Nephron (organoid): ENCODE measurements around the gene FEV.

Experiments
- H3K27ac Mint-ChIP-seq, 3 experiments: 2 replicates each; pipeline ENCODE4 v1.8.0; 2020; ENCODE audit warnings: mixed read lengths in 3 of 3, mild to moderate bottlenecking in 2 of 3, moderate library complexity in 1 of 3
- H3K27me3 Mint-ChIP-seq: 2 replicates; pipeline ENCODE4 v1.8.0; 2021; ENCODE audit warnings: low read depth, mild to moderate bottlenecking, moderate library complexity, mixed read lengths
- H3K36me3 Mint-ChIP-seq: 2 replicates; pipeline ENCODE4 v1.8.0; 2020; ENCODE audit warnings: low read depth, mixed read lengths
- H3K4me1 Mint-ChIP-seq: 2 replicates; pipeline ENCODE4 v1.8.0; 2020; ENCODE audit warnings: mixed read lengths
- H3K4me3 Mint-ChIP-seq, 3 experiments: 2 replicates each; pipeline ENCODE4 v1.8.0; 2020; ENCODE audit warnings: mild to moderate bottlenecking in 3 of 3, mixed read lengths in 3 of 3, moderate library complexity in 2 of 3
- H3K9me3 Mint-ChIP-seq: 2 replicates; pipeline ENCODE4 v1.8.0; 2020; ENCODE audit warnings: mixed read lengths
- TF ChIP-seq, protein P1 (sequence below), 3 experiments: fragments of 200-600 bp; sonication (generic); IDR thresholded peaks; one replicate each; pipeline ENCODE4 v1.5.0; 2021; ENCODE audit warnings: antibody characterized with exemption in 3 of 3; ENCODE audit not compliant: unreplicated experiment in 3 of 3

FEV gene

DNA sequence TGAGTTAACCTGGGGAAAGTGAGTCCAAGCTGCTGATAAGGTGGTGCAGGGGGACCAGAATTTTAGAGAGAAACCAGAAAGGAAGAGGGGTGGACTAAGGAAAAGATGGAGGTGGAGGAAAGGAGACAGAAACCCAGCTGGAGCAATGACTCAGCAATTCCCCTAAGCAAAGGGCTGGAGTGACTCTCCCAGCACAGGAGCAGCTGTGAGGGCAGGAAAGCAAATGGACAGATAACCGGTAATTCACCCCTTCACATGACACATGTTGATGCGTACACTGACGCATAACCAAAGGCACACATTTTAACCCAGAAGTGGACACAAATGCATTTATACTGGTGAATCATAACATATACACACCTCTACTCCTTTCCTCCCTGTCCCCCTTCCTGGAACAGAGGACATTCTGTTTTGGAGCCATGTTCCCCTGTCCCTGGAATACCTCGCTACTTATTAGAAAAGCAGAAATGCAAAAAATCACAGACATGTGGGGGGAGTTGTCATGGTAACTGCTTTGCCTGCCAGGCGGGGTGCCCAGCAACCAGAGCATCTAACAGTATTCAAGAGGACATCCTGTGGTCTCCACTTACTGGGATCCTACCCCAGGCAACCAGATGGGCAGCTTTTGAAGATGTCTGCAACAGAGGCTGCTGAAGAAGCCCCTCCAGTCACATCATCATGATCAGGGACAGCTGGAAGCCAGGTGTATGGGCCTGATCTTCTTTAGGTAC is 20.8 kb downstream of the FEV start:
- Mint-ChIP-seq H3K36me3 (no peaks in the 10 kb centered on the region), H3K27me3 (peaks cover 86% of the 10 kb centered on the region), H3K4me3 (peak overlapping the region; percentile 78 to 82 (median 81)), H3K9me3 (no peaks in the 10 kb centered on the region), H3K4me1 (peaks cover 29% of the 10 kb centered on the region), H3K27ac (peak overlapping the region in 1 of 3 experiments; percentile 62)
- TF ChIP-seq, protein P1, sequence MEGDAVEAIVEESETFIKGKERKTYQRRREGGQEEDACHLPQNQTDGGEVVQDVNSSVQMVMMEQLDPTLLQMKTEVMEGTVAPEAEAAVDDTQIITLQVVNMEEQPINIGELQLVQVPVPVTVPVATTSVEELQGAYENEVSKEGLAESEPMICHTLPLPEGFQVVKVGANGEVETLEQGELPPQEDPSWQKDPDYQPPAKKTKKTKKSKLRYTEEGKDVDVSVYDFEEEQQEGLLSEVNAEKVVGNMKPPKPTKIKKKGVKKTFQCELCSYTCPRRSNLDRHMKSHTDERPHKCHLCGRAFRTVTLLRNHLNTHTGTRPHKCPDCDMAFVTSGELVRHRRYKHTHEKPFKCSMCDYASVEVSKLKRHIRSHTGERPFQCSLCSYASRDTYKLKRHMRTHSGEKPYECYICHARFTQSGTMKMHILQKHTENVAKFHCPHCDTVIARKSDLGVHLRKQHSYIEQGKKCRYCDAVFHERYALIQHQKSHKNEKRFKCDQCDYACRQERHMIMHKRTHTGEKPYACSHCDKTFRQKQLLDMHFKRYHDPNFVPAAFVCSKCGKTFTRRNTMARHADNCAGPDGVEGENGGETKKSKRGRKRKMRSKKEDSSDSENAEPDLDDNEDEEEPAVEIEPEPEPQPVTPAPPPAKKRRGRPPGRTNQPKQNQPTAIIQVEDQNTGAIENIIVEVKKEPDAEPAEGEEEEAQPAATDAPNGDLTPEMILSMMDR (IDR thresholded peaks at IDR 0.05; ENCODE audit: unreplicated experiment in 3 of 3) = no peak

DNA sequence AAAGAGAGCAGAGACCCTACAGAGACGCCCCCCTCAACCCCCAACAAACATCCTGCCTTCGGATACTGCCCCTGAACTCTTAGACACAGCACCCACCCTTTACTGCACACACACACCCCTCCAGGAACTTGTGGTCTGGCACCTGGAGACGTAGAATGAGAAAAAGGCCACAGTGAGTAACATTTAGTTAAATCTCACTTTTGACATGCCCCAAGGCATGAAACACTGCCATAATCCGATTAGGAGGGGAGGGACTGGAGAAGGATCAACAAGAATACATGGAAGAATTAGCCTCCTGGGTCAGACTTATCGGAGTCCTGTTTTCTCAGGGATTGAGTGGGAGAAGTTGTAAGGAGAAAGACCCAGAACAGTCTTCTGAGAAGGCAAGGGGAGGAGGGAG is 21.4 kb downstream of the FEV start:
- Mint-ChIP-seq H3K36me3 (no peaks in the 10 kb centered on the region), H3K4me1 (peaks cover 33% of the 10 kb centered on the region), H3K9me3 (no peaks in the 10 kb centered on the region), H3K27ac (peak overlapping the region in 2 of 3 experiments; percentile 40 to 62), H3K4me3 (peak overlapping the region; percentile 78 to 82 (median 81)), H3K27me3 (peaks cover 86% of the 10 kb centered on the region)
- TF ChIP-seq, protein P1 (IDR thresholded peaks at IDR 0.05; ENCODE audit: unreplicated experiment in 3 of 3) = no peak

DNA sequence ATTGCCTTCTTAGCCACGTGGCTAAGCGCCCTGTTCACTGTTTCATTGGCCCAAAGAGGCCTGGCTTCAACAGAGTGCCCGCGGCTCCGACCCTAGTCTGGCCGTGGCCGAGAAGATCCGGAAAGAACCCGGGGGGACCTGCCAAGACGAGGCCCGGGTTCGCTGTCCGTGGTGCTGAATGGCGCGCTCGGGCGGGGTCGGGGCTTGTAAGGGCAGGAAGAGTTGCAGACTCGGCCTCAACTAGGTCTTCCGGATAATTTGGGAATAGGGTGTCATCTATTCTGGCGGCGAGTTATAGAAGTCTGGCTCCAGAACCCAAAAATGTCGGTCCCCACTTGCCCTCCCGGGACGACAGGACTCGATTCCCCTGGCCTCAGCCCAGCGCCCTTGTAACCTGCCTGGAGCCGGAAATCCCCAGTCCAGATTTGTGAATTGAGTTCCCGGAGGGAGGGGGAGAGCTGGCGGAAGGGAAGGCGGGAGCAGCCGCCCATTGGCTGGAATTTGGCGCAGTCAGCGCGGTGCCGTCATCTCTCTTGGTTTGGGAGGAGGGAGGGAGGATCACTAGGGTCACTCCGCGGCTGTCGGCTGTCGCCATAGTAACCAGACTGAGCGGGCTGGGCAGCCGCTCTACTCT is 22.0 kb downstream of the FEV start:
- Mint-ChIP-seq H3K36me3 (no peaks in the 10 kb centered on the region), H3K4me1 (peaks cover 33% of the 10 kb centered on the region), H3K27me3 (peaks cover 86% of the 10 kb centered on the region), H3K9me3 (no peaks in the 10 kb centered on the region), H3K27ac (peak overlapping the region in 1 of 3 experiments; percentile 40), H3K4me3 (peak overlapping the region; percentile 78 to 82 (median 81))
- TF ChIP-seq, protein P1 (IDR thresholded peaks at IDR 0.05; ENCODE audit: unreplicated experiment in 3 of 3) = no peak

DNA sequence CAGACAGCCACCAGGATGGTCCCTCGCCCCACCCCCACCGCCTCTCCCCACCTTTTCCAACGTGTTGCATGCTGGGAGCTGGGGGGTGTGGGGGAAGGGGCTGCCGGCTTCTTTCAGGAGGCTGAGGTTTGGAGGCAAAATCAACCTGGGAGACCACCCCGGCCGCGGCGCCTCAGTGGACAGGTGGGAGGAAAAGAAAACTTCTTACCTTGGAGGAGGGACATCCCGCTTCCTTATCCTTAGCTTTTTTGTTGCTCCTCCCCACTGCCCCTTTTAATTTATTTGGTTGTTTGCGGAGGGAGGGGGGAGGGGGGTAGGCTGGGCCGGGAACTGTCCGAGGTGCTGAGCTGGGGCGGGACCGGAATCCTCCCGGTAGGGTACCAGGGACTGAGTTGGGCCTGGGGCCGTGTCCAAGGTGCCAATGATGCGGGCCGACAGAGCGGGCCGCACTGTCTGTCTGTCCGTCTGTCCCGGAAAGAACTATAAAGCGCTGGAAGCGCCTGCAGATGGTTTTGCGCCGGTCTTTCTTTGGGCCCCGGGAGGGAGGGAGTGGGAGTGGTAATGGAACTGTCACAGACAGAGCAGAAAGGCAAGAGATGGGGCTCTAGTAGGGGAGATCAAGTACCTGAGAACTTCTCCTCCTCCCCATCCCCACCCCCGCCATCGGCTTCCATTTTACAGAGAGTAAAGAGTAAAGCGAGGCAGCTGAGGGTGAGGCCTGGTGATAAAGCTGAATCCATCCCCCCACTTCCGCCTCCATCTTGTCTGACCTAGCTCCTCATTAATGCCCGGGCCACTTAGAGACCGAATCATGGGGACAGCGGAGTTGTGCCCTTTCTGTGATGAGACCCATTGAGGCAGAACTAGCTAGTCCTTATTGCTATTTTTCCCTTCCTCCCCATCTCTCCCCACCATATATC is 23.1 kb downstream of the FEV start:
- TF ChIP-seq, protein P1 (IDR thresholded peaks at IDR 0.05; ENCODE audit: unreplicated experiment in 3 of 3) = no peak
- no peaks in the 10 kb centered on the region for H3K36me3 Mint-ChIP-seq
- peaks cover 88% of the 10 kb centered on the region for H3K27me3 Mint-ChIP-seq
- no peak overlapping the region for H3K27ac Mint-ChIP-seq
- peaks cover 33% of the 10 kb centered on the region for H3K4me1 Mint-ChIP-seq
- H3K9me3 Mint-ChIP-seq = no peaks in the 10 kb centered on the region
- H3K4me3 Mint-ChIP-seq = peak overlapping the region; percentile 78 to 82 (median 81)

DNA sequence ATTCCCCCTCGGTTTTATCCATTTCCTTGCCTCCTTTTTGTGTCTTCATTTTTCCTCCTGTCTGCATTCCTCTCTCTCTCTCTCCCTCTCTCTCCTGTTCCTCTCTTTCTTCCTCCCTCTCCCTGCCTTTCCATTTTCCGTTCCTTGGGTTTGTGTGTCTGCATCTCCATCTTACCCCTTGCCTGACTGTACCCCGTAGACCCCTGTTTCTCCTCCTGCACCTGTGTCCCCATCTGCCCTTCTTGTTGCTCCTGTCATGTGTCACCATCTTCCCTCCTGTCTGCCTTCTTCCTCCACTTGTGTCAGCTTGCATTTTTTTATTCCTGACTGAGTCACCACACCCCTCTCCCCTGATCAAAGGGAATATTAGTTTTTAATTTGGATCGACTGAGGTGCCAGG is 23.8 kb downstream of the FEV start:
- H3K4me1 Mint-ChIP-seq = peaks cover 33% of the 10 kb centered on the region
- no peaks in the 10 kb centered on the region for H3K36me3 Mint-ChIP-seq
- H3K27ac Mint-ChIP-seq = no peak overlapping the region
- peak overlapping the region; percentile 75 to 85 (median 76) for H3K4me3 Mint-ChIP-seq
- peaks cover 88% of the 10 kb centered on the region for H3K27me3 Mint-ChIP-seq
- TF ChIP-seq, protein P1 (IDR thresholded peaks at IDR 0.05; ENCODE audit: unreplicated experiment in 3 of 3) = no peak
- H3K9me3 Mint-ChIP-seq = no peaks in the 10 kb centered on the region
